ENCODE data around the gene ATCAY. TPM values are rescaled to one million over a fixed set of nuclear protein-coding genes. Genes with fewer than 3 reads are reported as not detected.

Gene ATCAY
- total and polyA plus RNA-seq, 2 of the 13 experiments (the other 11 are each of a cell fraction or from before 2014, with no cell fraction given): not detected

GRCh38 chr19:3970808-3971598, 90.5 kb downstream of the ATCAY start, which contains the start of gene DAPK3 (continued):
- peak; percentile 70; the same call in 1 of the 2 replicates for TF ChIP-seq ZNF280B (CRISPR knock-in tag; IDR thresholded peaks at IDR 0.05; ENCODE audit: borderline replicate concordance)
- TF ChIP-seq ZNF234 (CRISPR knock-in tag; conservative IDR thresholded peaks at IDR 0.05): no peak
- no peak for TF ChIP-seq MAX (IDR thresholded peaks at IDR 0.05)
- TF ChIP-seq ATF2 (CRISPR knock-in tag; IDR thresholded peaks at IDR 0.05): peak; percentile 45; the same call in 1 of the 2 replicates
- no peak for TF ChIP-seq ZFP62 (CRISPR knock-in tag; IDR thresholded peaks at IDR 0.05)
- no peak for TF ChIP-seq ZNF432 (CRISPR knock-in tag; IDR thresholded peaks at IDR 0.05; ENCODE audit: borderline replicate concordance)
- TF ChIP-seq THAP8 (CRISPR knock-in tag; IDR thresholded peaks at IDR 0.05; ENCODE audit: borderline replicate concordance): no peak
- TF ChIP-seq KLF13 (CRISPR knock-in tag; IDR thresholded peaks at IDR 0.05): no peak
- TF ChIP-seq ZNF263 (CRISPR knock-in tag; IDR thresholded peaks at IDR 0.05): peak; percentile 77
- TF ChIP-seq ZNF253 (CRISPR knock-in tag; IDR thresholded peaks at IDR 0.05; ENCODE audit: borderline replicate concordance): no peak
- peak; percentile 43; the same call in 1 of the 2 replicates for TF ChIP-seq CBX5 (CRISPR knock-in tag; IDR thresholded peaks at IDR 0.05; ENCODE audit: borderline replicate concordance)
- TF ChIP-seq ZNF891 (CRISPR knock-in tag; IDR thresholded peaks at IDR 0.05): peak; percentile 70; the same call in 1 of the 2 replicates
- peak; percentile 53; the same call in 1 of the 2 replicates for TF ChIP-seq ZNF543 (CRISPR knock-in tag; IDR thresholded peaks at IDR 0.05)
- no peak for TF ChIP-seq ZNF674 (CRISPR knock-in tag; IDR thresholded peaks at IDR 0.05; ENCODE audit: low read depth)
- 0 out of 2 replicates have a peak, but pooled peaks have one; percentile 44 for TF ChIP-seq DMAP1 (CRISPR knock-in tag; IDR thresholded peaks at IDR 0.05)
- TF ChIP-seq TBX2 (CRISPR knock-in tag; IDR thresholded peaks at IDR 0.05; ENCODE audit: borderline replicate concordance): peak; percentile 84
- TF ChIP-seq PRDM10 (CRISPR knock-in tag; IDR thresholded peaks at IDR 0.05; ENCODE audit: low read depth): no peak
- no peak for TF ChIP-seq ZBTB2 (CRISPR knock-in tag; IDR thresholded peaks at IDR 0.05; ENCODE audit: low read depth)
